ENCODE data around the gene USP40. TPM values are rescaled to one million over a fixed set of nuclear protein-coding genes. Genes with fewer than 3 reads are reported as not detected.
A peak's percentile ranks its signal among the peaks of the same experiment; 100 is the strongest.
"Not testable (repeated sequence)": the region's sequence is repeated elsewhere in the genome, so short reads cannot be mapped to it uniquely, and the experiment has no call there.

Gene USP40
- total and polyA plus RNA-seq, 4 experiments from 2014 or later = 4.4 to 21.6 (median 11.7) TPM

DNA sequence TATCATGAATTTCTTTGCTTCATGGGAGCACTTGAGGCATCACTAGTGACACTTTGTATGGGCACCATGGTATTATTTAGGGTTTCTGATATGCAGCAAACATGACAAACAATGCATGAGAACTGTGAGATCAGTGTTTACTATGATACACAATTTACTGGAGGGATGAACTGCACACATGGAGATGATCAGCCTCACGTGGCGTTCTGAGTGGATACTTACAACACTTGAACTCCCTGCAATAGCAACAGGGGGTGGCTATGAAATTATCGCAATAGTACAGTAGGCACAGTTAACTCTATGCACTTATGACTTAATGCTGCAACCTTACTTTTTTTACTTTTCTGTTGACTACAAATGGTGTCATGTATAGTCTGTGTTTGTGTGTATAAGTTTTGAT, 32.4 kb upstream of the USP40 start:
- no peak overlapping the region for H3K4me3 Mint-ChIP-seq
- H3K36me3 ChIP-seq (ENCODE audit: insufficient read depth, low read length) = no peaks in the 10 kb centered on the region
- ChIA-PET POLR2A (ENCODE audit: partially characterized antibody) (no interaction called here), CTCF (ENCODE audit: partially characterized antibody) (no interaction called here)
- H3K27me3 ChIP-seq (ENCODE audit: insufficient read depth, low read length) = peaks cover 5% of the 10 kb centered on the region
- H3K27me3 Mint-ChIP-seq = peaks cover 11 to 16% of the 10 kb centered on the region in 2 donors
- H3K4me3 ChIP-seq (ENCODE audit: low read length in 2 of 2) = no peak overlapping the region
- DNase-seq = no peak
- no peak overlapping the region for H3K27ac ChIP-seq (ENCODE audit: low read depth, low read length)
- peaks cover 0 to 1% (median 0%) of the 10 kb centered on the region in 4 donors for H3K4me1 Mint-ChIP-seq
- H3K4me1 ChIP-seq (ENCODE audit: insufficient read depth, low read length) = no peaks in the 10 kb centered on the region
- H3K9me3 ChIP-seq (ENCODE audit: control insufficient read depth in 1 of 2, low read length in 2 of 2) = no peaks in the 10 kb centered on the region
- H3K9me3 Mint-ChIP-seq = peaks cover 0 to 11% (median 0%) of the 10 kb centered on the region in 8 donors
- intact Hi-C loops (cut with micrococcal nuclease) = no loop called here
- no peak overlapping the region for H3K27ac Mint-ChIP-seq
- H3K36me3 Mint-ChIP-seq = no peaks in the 10 kb centered on the region

DNA sequence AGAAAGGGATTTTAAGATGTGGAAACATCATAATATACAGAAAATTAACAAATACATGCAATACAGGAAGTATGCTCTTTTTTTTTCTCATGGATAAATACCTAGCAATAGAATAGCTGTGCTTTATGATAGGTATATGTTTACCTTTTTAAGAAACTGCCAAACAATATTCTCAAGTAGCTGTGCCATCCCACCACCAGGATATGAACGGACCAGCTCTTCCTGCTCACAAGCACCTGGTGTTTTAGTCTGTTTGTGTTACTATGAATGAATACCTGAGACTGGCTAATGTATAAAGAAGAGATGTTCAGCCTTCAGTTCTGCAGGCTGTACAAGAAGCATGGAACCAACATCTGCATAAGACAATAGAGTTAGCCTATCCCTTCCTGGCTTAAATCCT, 30.9 kb upstream of the USP40 start:
- DNase-seq = no peak
- ChIA-PET POLR2A (ENCODE audit: partially characterized antibody) (no interaction called here), CTCF (ENCODE audit: partially characterized antibody) (no interaction called here)
- Mint-ChIP-seq H3K27me3 (peaks cover 14 to 18% of the 10 kb centered on the region in 2 donors), H3K4me3 (no peak overlapping the region), H3K36me3 (no peaks in the 10 kb centered on the region), H3K27ac (no peak overlapping the region), H3K4me1 (peaks cover 0 to 1% (median under 1%) of the 10 kb centered on the region in 4 donors), H3K9me3 (peaks cover 0 to 5% (median 0%) of the 10 kb centered on the region in 8 donors)
- no peaks in the 10 kb centered on the region for H3K9me3 ChIP-seq (ENCODE audit: control insufficient read depth in 1 of 2, low read length in 2 of 2)
- peaks cover 5% of the 10 kb centered on the region for H3K27me3 ChIP-seq (ENCODE audit: insufficient read depth, low read length)
- intact Hi-C loops (cut with micrococcal nuclease) = no loop called here
- no peak overlapping the region for H3K4me3 ChIP-seq (ENCODE audit: low read length in 2 of 2)
- no peak overlapping the region for H3K27ac ChIP-seq (ENCODE audit: low read depth, low read length)
- no peaks in the 10 kb centered on the region for H3K4me1 ChIP-seq (ENCODE audit: insufficient read depth, low read length)
- H3K36me3 ChIP-seq (ENCODE audit: insufficient read depth, low read length) = no peaks in the 10 kb centered on the region

DNA sequence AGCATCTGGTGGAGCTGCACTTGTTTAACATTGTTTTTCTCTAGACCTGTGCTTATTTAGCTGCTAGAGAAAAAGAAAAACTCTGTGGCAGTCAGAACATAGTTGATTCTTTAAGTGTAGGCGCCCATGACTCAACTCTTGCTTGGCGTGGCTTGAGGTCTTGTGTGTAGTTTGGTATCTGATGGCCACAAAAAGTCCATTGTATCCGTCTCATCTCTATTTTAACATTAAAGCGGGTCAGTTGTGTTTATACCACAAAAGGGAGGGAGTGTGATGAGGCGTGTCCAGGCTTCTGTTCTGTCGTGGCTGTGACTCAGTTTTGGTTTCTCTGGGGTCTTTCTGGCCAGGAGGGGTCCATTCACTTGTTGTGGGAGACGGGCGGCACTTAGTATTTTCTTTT, 26.6 kb upstream of the USP40 start:
- intact Hi-C loops (cut with micrococcal nuclease) = no loop called here
- peaks cover 8 to 9% of the 10 kb centered on the region in 2 donors for H3K27me3 Mint-ChIP-seq
- H3K36me3 ChIP-seq (ENCODE audit: insufficient read depth, low read length) = no peaks in the 10 kb centered on the region
- ChIA-PET CTCF (ENCODE audit: partially characterized antibody) (no interaction called here), POLR2A (ENCODE audit: partially characterized antibody) (no interaction called here)
- H3K4me1 Mint-ChIP-seq = peaks cover 0 to 1% (median under 1%) of the 10 kb centered on the region in 4 donors
- H3K27ac Mint-ChIP-seq = no peak overlapping the region
- no peaks in the 10 kb centered on the region for H3K27me3 ChIP-seq (ENCODE audit: insufficient read depth, low read length)
- H3K27ac ChIP-seq (ENCODE audit: low read depth, low read length) = no peak overlapping the region
- no peaks in the 10 kb centered on the region for H3K36me3 Mint-ChIP-seq
- no peaks in the 10 kb centered on the region for H3K4me1 ChIP-seq (ENCODE audit: insufficient read depth, low read length)
- H3K4me3 ChIP-seq (ENCODE audit: low read length in 2 of 2) = no peak overlapping the region
- no peaks in the 10 kb centered on the region for H3K9me3 ChIP-seq (ENCODE audit: control insufficient read depth in 1 of 2, low read length in 2 of 2)
- no peak overlapping the region for H3K4me3 Mint-ChIP-seq
- H3K9me3 Mint-ChIP-seq = no peaks in the 10 kb centered on the region
- no peak for DNase-seq

DNA sequence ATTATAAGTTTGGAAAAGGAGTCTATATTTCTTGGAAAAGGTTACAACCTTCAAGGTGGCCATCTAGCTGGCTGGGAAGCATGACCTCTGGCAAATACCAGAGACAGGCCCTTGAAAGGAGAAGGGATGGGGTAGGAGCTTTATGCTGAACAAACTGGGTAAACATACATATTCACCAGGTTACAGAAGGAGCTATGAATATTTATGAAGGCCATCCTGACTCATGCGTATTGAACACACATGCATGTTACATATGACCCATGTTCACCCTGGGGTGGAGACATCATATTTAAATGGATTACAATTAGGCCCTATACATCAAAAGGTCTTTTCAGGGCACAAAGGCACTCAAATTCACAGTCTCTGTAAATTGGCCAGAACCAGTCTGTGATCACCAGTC, 26.1 kb upstream of the USP40 start:
- H3K4me1 ChIP-seq (ENCODE audit: insufficient read depth, low read length); H3K9me3 Mint-ChIP-seq; intact Hi-C loops (cut with micrococcal nuclease); H3K27ac ChIP-seq (ENCODE audit: low read depth, low read length); H3K9me3 ChIP-seq (ENCODE audit: control insufficient read depth in 1 of 2, low read length in 2 of 2); H3K36me3 Mint-ChIP-seq; CTCF ChIA-PET (ENCODE audit: partially characterized antibody); POLR2A ChIA-PET (ENCODE audit: partially characterized antibody); H3K36me3 ChIP-seq (ENCODE audit: insufficient read depth, low read length); H3K4me1 Mint-ChIP-seq; DNase-seq; H3K4me3 Mint-ChIP-seq; H3K27me3 ChIP-seq (ENCODE audit: insufficient read depth, low read length); H3K4me3 ChIP-seq (ENCODE audit: low read length in 2 of 2); H3K27ac Mint-ChIP-seq: not testable (repeated sequence)
- peaks cover 11 to 12% of the 10 kb centered on the region in 2 donors for H3K27me3 Mint-ChIP-seq

DNA sequence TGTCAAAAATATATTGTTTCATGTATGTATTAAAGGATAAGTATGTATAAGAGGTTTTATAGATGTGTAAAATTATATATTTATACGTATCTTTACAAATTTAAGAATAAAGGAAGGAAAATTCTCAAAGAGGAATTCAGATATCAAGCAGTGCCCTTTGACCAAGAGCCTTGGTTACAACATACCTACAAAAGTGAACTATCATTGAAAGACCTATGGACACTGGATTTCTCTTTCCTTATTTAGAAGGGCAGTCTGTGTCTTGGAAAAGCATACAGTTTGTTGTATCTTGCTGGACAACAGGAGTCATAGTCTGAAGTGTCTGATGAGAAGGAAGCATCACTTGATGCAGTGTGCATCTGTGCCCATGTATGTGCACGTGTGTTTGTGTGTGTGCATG, 21.8 kb upstream of the USP40 start:
- Histone ChIP-seq H3K9me3 (ENCODE audit: control insufficient read depth in 1 of 2, low read length in 2 of 2) (no peaks in the 10 kb centered on the region), H3K27me3 (ENCODE audit: insufficient read depth, low read length) (no peaks in the 10 kb centered on the region), H3K4me1 (ENCODE audit: insufficient read depth, low read length) (no peaks in the 10 kb centered on the region), H3K27ac (ENCODE audit: low read depth, low read length) (no peak overlapping the region), H3K4me3 (ENCODE audit: low read length in 2 of 2) (no peak overlapping the region), H3K36me3 (ENCODE audit: insufficient read depth, low read length) (no peaks in the 10 kb centered on the region)
- Mint-ChIP-seq H3K27ac (no peak overlapping the region), H3K9me3 (no peaks in the 10 kb centered on the region), H3K4me1 (peaks cover 0 to 2% (median under 1%) of the 10 kb centered on the region in 4 donors), H3K27me3 (peaks cover 19 to 34% of the 10 kb centered on the region in 2 donors), H3K4me3 (no peak overlapping the region), H3K36me3 (no peaks in the 10 kb centered on the region)
- CTCF ChIA-PET (ENCODE audit: partially characterized antibody) = no interaction called here
- POLR2A ChIA-PET (ENCODE audit: partially characterized antibody) = no interaction called here
- intact Hi-C loops (cut with micrococcal nuclease) = no loop called here
- no peak for DNase-seq

DNA sequence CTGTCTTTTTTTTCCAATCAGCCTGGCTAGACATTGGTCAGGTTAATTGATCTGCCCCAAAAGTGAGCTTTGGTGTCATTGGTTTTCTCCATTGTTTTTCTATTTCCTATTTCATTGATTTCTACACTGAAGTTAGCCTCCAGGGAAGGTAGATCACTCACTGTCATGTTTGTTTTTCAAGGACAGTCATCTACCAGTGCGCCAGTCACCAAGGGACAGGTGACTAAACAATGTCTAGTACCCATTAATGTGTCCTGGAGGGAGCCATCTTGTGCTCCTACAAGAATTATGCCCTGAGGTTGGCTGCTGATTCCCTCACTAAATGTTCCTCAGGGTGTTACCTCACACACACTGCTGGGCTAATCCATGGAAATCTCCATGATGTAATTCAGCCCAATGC, 17.6 kb upstream of the USP40 start:
- Histone ChIP-seq H3K27ac (ENCODE audit: low read depth, low read length) (no peak overlapping the region), H3K4me3 (ENCODE audit: low read length in 2 of 2) (no peak overlapping the region), H3K4me1 (ENCODE audit: insufficient read depth, low read length) (no peaks in the 10 kb centered on the region), H3K9me3 (ENCODE audit: control insufficient read depth in 1 of 2, low read length in 2 of 2) (no peaks in the 10 kb centered on the region), H3K27me3 (ENCODE audit: insufficient read depth, low read length) (no peaks in the 10 kb centered on the region), H3K36me3 (ENCODE audit: insufficient read depth, low read length) (no peaks in the 10 kb centered on the region)
- Mint-ChIP-seq H3K27ac (no peak overlapping the region), H3K9me3 (peaks cover 0 to 2% (median 0%) of the 10 kb centered on the region in 8 donors), H3K27me3 (peaks cover 15 to 31% of the 10 kb centered on the region in 2 donors), H3K4me1 (peaks cover 0 to 2% (median 0%) of the 10 kb centered on the region in 4 donors), H3K4me3 (no peak overlapping the region), H3K36me3 (no peaks in the 10 kb centered on the region)
- DNase-seq = no peak
- ChIA-PET CTCF (ENCODE audit: partially characterized antibody) (no interaction called here), POLR2A (ENCODE audit: partially characterized antibody) (no interaction called here)
- intact Hi-C loops (cut with micrococcal nuclease) = no loop called here

DNA sequence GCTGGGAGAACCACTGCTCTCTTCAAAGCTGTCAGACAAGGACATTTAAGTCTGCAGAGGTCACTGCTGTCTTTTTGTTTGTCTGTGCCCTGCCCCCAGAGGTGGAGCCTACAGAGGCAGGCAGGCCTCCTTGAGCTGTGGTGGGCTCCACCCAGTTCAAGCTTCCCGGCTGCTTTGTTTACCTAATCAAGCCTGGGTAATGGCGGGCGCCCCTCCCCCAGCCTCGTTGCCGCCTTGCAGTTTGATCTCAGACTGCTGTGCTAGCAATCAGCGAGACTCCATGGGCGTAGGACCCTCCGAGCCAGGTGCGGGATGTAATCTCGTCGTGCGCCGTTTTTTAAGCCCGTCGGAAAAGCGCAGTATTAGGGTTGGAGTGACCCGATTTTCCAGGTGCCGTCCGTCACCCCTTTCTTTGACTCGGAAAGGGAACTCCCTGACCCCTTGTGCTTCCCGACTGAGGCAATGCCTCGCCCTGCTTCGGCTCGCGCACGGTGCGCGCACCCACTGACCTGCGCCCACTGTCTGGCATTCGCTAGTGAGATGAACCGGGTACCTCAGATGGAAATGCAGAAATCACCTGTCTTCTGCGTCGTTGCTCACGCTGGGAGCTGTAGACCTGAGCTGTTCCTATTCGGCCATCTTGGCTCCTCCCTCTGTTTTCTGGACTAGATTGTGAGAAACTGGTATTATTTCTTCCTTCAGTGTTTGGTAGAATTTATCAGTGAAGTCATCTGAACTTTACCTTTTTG, 16.8 kb upstream of the USP40 start:
- H3K9me3 Mint-ChIP-seq; POLR2A ChIA-PET (ENCODE audit: partially characterized antibody); H3K27ac ChIP-seq (ENCODE audit: low read depth, low read length); H3K27me3 ChIP-seq (ENCODE audit: insufficient read depth, low read length); H3K36me3 ChIP-seq (ENCODE audit: insufficient read depth, low read length); H3K27ac Mint-ChIP-seq; H3K4me1 Mint-ChIP-seq; DNase-seq; intact Hi-C loops (cut with micrococcal nuclease); H3K36me3 Mint-ChIP-seq; H3K4me1 ChIP-seq (ENCODE audit: insufficient read depth, low read length); CTCF ChIA-PET (ENCODE audit: partially characterized antibody); H3K9me3 ChIP-seq (ENCODE audit: control insufficient read depth in 1 of 2, low read length in 2 of 2); H3K4me3 ChIP-seq (ENCODE audit: low read length in 2 of 2): not testable (repeated sequence)
- peak overlapping the region in 1 of 8 donors; percentile 78 for H3K4me3 Mint-ChIP-seq
- peaks cover 15 to 26% of the 10 kb centered on the region in 2 donors for H3K27me3 Mint-ChIP-seq
